IPS-18c (cell line): ENCODE results near the gene RHOBTB3.
"Not testable (repeated sequence)": the region's sequence is repeated elsewhere in the genome, so short reads cannot be mapped to it uniquely, and the experiment has no call there.

ENCODE experiments used
- H3K4me3 ChIP-seq: 2 replicates; pipeline ENCODE4 v1.7.0; 2013; ENCODE audit warnings: low read depth, mild to moderate bottlenecking, low read length, moderate library complexity; ENCODE audit not compliant: insufficient read depth
- H3K9me3 ChIP-seq: one replicate; pipeline ENCODE4 v1.6.1; 2013; ENCODE audit warnings: mild to moderate bottlenecking, low read length, moderate library complexity; ENCODE audit not compliant: control insufficient read depth, insufficient read depth

The RHOBTB3 gene

GRCh38 chr5:95710651-95711500, 20.3 kb upstream of the RHOBTB3 start:
- H3K4me3 ChIP-seq, result peak overlapping the region; percentile 62
- not testable (repeated sequence) for H3K9me3 ChIP-seq

DNA sequence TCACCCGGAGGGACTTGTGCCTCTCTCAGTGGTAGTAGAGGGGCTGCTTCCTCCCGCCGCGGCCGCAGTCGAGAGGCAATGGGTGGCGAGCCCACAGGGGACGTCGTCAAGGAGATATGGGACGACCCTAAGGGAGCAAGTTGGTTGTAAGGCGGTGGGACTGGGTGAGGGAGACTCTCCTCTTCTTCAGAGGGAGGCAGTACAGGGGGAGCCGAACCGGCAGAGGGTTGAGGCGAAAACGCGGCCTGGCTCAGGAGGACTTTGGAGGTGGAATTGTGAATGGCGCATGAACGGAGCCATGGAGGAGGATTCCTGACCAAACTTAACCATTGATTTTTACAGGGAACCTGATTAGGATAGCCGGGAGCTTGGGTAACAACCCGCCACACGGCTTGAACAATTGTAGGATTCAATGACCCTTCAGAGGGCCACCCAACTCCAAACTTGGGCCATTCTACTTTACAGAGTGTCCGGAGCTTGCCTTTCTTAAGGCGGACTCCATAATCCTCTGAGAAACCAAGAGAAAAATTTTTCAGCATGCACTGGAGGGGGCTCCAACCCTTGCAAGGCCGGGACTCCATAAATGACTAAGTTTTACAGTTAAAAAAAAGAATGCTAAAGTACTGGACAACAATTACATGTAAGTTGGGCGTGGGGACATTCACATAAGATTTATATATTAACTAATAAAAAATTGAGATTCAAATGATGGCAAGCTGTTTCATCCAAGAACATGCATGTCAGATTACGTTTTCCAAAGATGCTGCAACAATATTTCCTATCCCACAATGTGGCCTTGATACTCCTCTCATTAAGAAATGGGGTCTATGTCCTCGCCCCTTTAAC, 19.4 kb upstream of the RHOBTB3 start:
- Histone ChIP-seq H3K4me3 (peak overlapping the region; percentile 62), H3K9me3 (no peaks in the 10 kb centered on the region)

DNA sequence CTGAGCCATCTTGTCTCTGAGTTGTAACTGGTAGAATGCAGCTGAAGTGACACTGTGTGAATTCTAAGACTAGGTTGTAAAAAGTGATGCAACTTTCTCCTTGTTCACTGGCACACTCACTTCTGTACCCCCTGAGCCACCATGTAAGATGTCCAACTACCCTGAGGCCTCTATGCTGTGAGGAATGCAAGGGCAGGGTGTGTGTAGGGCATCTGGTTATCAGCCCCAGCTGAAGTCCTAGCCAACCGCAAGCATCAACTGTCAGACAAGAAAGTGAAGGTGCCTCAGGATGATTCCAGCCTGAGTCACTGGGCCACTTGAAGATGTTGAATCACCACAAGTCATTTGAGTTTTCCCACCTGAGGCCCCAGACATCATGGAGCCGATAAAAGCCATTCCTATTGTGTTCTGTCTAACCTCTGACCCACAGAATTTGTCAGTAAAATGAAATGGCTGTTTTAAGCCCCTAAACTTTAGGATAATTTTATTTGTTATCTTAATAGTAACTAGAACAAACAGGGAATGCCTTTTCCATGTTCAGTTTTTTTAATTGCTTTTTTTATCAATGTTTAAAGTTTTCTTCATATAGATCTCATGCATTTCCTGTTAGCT, 18.7 kb upstream of the RHOBTB3 start:
- Histone ChIP-seq H3K4me3 (no peak overlapping the region), H3K9me3 (no peaks in the 10 kb centered on the region)

DNA sequence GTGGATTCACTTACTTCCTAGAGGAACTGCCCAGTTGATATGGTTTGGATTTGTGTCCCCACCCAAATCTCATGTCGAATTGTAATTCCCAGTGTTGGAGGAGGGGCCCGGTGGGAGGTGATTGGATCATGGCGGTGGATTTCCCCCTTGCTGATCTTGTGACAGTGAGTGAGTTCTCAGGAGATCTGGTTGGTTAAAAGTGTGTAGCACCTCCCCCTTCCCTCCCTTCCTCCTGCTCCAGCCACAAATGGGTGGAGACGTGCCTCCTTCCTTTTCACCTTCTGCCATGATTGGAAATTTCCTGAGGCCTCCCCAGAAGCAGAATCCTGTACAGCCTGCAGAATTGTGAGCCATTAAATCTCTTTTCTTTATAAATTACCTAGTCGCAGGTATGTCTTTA, 17.9 kb upstream of the RHOBTB3 start:
- H3K9me3 ChIP-seq, H3K4me3 ChIP-seq: not testable (repeated sequence)

- H3K9me3 ChIP-seq, result no peaks in the 10 kb centered on the region
Observed at GRCh38 chr5:95713960-95714710, 17.0 kb upstream of the RHOBTB3 start.

DNA sequence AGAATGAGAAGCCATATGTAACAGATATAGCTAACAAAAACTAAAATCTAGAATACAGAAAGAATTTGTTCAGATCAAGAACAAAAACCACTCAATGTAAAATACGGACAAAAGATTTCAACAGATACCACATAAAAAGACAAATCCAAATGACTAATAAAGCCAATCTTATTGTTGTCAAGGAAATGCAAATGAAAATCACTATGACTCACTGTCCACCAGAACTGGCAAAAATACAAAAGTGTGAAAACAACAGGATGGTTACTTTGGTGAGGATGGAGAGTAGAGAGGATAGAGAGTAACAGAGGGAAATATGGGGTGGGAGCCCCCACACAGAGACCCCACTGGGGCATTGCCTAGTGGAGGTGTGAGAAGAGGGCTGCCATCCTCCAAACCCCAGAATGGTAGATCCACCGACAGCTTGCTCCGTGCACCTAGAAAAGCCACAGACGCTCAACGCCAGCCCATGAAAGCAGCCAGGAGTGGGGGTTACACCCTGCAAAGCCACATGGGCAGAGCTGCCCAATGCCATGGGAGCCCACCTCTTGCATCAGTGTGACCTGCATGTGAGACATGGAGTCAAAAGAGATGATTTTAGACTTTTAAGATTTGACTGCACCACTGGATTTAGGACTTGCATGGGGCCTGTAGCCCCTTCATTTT, 15.2 kb upstream of the RHOBTB3 start:
- no peak overlapping the region for H3K4me3 ChIP-seq
- no peaks in the 10 kb centered on the region for H3K9me3 ChIP-seq

More at GRCh38 chr5:95713960-95714710, 17.0 kb upstream of the RHOBTB3 start:
- no peak overlapping the region for H3K4me3 ChIP-seq

DNA sequence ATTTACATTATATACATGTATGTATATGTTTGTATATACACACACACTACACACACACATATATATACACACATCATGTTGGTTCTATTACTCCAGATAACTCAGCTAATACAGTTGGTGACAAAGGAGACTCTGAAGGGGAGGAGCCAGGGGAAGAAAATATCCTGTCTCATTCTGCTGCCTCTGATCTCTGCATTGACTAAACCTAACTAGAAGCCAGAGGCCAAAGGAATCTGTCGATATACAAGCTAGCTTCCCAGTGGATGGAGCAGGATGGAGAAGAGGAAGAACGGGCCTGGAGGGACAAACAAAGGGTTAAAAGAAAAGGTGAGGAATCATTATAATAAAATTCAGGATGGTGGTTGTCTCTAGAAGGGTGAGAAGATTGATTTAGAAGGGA, 13.7 kb upstream of the RHOBTB3 start:
- H3K4me3 ChIP-seq, result no peak overlapping the region

DNA sequence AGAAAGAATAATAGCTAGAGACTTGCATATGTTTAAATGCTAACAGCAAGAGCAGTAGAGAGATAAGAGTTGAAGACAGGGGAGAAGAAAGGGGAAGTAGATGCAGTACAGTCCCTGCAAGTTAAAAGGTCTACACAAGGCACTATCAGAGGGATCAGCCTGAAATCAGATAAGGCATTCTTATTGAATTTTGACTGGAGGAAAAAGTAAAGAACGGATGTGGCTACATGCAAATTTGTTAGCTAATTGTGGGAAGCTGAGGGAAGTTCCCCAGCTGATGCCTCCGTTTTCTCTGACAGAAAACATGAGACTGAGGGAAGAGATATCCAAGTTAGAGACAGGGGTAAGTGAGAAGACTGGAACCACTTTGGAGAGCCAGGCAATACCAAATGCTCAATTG, 12.9 kb upstream of the RHOBTB3 start:
- Histone ChIP-seq H3K4me3 (no peak overlapping the region), H3K9me3 (no peaks in the 10 kb centered on the region)

More for the DNA sequence above, 13.7 kb upstream of the RHOBTB3 start:
- no peaks in the 10 kb centered on the region for H3K9me3 ChIP-seq

- Histone ChIP-seq H3K9me3 (no peaks in the 10 kb centered on the region), H3K4me3 (no peak overlapping the region)
Observed at GRCh38 chr5:95718738-95719137, 12.4 kb upstream of the RHOBTB3 start.

DNA sequence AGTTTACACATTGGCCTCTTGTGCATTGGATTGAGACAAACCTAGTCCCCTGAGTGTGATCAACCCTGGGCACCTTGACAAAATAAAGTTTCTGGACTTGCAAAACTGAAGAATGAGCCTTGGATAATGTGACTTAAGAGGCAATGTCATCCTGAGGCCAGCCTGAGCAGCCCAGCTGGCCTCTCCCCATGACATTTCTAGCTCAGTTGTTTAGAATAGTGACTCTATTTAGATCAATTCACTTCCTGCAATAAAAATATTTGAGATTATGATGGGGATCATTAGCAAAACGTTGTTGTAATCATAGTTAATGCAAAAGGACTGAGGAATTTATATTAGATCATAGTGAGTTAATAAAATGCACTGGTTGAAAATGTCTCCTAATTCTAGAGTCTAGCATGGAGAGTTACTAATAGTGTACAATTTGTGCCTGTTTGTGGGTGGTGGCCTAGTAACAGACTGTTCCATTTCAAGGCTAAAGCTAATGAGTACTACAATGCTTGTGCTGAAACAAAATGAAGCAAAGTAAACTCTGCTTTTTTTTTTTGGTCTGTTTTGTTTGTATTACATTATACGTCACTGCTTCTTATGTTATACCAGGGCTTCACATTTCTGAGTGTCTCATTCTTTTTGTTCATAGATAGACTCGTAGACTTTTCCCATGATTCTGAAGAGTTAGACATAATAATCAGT, 10.9 kb upstream of the RHOBTB3 start:
- no peaks in the 10 kb centered on the region for H3K9me3 ChIP-seq
- no peak overlapping the region for H3K4me3 ChIP-seq

GRCh38 chr5:95721582-95722295, 9.4 kb upstream of the RHOBTB3 start:
- no peak overlapping the region for H3K4me3 ChIP-seq
- no peaks in the 10 kb centered on the region for H3K9me3 ChIP-seq

DNA sequence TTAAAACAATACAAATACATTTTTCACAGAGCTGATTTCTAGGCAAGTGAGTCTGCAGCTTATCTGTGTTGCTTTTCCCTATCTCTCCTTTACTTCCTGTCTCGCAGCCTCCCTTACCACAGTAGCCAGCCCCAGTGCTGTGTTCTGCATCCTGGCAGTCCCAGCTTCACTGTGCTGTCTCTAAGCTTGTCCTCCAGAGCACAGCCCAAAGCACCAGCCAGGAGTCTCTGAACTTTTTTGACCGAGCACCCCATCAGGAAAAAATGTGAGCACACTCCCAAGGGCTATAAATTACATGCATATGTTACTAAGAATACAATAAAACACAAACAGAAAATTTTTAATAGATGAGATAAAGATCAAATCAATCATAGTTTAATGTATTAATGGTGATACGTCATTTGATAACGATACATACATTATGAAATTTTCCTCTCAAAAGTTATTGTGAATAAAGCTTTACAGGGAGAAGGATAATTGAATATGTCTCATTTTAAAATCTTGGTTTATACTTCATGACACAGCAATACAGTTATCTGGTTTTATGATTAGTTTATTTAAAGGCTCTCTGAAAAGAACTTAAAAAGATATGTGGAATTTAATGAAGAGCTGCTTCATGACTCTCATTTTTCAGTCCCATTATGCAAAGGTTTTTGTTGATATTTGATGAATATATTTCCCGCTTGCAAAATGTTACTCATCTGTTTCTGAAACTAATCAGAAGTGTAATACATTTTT, 7.3 kb upstream of the RHOBTB3 start:
- Histone ChIP-seq H3K4me3 (no peak overlapping the region), H3K9me3 (no peaks in the 10 kb centered on the region)

- H3K9me3 ChIP-seq, result no peaks in the 10 kb centered on the region
- H3K4me3 ChIP-seq, result no peak overlapping the region
Observed at GRCh38 chr5:95725071-95725820, 5.9 kb upstream of the RHOBTB3 start.

GRCh38 chr5:95725937-95726810, 5.0 kb upstream of the RHOBTB3 start:
- Histone ChIP-seq H3K4me3 (no peak overlapping the region), H3K9me3 (no peaks in the 10 kb centered on the region)
